HG02938 (cell line): ENCODE measurements around the gene ORAI3.

Experiments
- ATAC-seq: cut with Tn5 transposase; IDR thresholded peaks from one replicate; pipeline ENCODE4 v1.9.1; 2021; ENCODE audit warnings: mild to moderate bottlenecking, moderate library complexity; ENCODE audit not compliant: unreplicated experiment

ORAI3 gene

DNA sequence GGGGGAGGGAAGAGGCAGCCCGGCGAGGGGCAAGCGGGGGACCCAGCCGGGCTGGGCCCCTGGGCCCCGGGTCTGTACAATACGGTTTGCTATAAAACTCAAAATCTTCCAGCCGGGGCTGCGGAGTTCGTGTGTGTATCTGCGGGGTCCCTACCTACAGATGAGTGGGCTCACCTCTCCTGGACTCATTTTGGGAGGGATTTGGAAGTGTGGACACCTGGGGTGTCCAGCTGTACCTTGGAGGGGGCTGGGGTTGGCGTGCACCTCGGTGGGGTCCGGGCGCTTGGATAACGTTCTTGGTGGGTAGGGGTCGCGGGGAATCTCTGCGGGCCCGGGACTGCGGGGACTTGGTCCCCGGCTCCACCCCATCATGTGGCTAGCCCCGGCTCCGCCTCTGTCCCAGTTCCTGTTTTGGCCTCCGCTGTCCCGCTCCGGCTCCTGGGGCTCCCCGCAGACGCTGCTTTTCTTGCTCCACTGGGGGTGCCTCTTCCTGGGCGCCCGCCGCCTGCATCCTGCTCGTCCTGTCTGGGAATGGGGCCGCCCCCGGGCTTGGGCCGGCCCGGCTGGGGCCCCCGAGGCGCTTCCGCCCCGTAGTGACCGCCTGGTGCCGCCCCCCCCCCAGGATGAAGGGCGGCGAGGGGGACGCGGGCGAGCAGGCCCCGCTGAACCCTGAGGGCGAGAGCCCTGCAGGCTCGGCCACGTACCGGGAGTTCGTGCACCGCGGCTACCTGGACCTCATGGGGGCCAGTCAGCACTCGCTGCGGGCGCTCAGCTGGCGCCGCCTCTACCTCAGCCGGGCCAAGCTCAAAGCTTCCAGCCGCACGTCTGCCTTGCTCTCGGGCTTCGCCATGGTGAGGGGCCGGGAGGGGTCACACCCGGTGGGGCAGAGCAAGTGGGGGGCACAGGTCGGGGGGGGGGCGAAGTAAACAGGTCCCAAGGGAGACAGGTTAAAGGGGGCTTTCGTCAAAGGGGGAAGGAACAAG is at the start of gene ORAI3:
TSS of gene ORAI3 (plus strand) at position 402 of the 983 bp plus-strand sequence. CDS start at position 624, 222 bp downstream.
- ATAC-seq = peak; percentile 60

DNA sequence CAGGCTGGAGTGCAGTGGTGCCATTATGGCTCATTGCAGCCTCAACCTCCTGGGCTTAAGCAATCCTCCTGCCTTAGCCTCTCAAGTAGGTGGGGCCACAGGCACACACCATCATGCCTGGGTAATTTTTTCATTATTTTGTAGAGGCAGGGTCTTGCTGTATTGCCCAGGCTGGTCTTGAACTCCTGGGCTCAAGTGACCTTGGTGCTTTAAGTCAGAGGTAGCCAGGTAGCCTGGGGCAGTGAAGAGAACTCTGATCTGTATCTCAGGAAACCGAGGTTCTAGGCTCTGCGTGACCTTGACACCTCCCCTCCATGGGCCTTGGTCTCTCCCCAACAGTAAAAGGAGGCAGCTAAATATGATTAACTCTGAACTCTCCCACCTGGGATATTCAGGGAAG is 49.1 kb upstream of the ORAI3 start:
- ATAC-seq = no peak

DNA sequence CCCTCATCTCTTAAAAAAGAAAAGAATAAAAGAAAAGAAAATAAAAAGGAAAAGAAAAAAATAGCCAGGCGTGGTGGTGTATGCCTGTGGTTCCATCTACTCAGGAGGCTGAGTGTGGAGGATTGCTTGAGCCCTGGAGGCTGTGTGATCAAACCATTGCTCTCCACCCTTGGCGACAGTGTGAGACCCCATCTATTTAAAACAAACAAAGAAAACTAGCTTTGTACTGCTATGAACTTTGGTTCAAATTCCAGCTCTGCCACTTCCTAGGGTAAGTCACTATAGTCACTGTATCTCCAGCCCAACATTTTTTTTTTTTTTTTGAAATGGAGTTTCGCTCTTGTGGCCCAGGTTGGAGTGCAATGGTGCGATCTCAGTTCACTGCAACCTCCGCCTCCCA is 48.3 kb upstream of the ORAI3 start:
- no peak for ATAC-seq

DNA sequence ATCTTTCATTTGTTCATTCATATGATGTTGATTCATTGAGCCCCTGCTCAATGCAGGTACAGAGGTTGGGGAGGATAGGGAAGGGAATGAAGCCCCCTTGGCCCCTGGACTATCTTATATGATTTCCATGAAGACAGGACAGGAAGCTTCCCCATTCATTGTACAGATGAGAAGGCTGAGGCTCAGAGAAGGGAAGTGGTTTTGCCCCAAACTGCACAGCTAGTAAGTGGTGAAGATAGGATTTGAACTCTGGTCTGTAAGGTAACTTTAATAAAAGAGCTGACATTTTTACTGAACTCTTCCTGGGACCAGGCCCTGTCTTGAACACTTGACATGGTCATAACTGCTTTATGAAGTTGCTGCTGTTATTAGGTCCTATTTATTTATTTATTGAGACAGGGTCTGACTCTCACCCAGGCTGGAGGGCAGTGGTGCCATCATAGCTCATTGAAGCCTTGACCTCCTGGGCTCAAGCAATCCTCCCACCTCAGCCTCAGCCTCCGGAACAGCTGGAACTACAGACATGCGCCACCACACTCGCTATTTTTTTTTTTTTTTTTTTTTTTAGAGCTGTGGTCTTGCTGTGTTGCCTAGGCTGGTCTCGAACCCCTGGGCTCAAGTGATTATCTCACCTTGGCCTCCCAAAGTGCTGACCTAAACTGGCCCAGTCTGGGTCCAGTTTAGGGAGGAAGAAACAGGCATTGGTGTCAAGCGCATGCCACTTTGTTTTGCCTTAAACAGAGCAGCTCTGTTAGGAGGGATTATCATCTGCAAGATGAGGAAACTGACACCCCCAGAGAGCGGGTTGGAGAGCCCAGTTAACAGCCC is 47.5 kb upstream of the ORAI3 start:
- ATAC-seq = no peak

DNA sequence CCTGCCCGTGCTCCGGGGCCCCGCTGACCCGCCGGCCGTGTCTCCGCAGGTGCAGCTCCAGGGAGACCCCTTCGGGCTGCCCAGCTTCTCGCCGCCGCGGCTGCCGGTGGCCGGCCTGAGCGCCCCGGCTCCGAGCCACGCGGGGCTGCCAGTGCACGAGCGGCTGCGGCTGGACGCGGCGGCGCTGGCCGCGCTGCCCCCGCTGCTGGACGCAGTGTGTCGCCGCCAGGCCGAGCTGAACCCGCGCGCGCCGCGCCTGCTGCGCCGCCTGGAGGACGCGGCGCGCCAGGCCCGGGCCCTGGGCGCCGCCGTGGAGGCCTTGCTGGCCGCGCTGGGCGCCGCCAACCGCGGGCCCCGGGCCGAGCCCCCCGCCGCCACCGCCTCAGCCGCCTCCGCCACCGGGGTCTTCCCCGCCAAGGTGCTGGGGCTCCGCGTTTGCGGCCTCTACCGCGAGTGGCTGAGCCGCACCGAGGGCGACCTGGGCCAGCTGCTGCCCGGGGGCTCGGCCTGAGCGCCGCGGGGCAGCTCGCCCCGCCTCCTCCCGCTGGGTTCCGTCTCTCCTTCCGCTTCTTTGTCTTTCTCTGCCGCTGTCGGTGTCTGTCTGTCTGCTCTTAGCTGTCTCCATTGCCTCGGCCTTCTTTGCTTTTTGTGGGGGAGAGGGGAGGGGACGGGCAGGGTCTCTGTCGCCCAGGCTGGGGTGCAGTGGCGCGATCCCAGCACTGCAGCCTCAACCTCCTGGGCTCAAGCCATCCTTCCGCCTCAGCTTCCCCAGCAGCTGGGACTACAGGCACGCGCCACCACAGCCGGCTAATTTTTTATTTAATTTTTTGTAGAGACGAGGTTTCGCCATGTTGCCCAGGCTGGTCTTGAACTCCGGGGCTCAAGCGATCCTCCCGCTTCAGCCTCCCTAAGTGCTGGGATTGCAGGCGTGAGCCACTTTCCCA is 46.6 kb upstream of the ORAI3 start:
- peak; percentile 52 for ATAC-seq

DNA sequence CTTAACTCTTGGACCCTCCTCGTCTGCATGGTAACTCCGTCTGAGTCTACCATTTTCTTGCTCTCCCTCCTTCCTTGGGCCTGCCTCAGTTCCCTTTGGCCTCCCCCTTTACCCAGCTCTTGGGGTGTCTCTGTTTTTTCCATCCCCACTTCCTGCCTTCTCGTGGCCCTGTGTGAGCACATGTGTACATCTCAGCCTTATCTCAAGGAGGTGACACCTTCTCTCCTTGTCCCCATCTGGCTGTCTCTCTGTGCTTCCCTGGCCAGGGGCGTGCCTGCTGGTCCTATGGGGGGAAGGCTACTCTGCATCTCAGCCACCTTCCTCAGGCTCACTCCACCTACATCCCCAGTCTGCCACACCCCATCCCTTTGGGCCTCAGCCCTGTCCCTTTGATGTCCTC is 45.9 kb upstream of the ORAI3 start:
- no peak for ATAC-seq

DNA sequence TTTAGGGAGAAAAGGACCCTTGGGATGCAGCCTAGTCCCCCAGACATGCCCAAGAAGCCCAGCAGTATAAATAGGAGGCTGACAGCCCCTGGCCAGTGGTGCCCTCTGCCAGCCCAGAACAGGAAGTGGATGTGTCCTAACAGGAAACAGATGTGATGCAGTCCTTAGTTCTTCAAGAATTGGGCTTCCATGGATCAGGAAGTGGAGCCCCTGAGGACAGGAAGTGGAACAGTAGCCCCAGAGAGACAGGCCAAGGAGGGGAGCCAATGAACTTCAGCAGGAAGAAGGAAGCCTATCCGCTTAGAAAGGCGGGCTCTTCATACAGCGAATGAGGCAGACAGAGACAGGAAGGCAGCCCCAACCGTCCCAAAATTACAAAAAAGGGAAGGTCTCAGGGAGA is 45.3 kb upstream of the ORAI3 start:
- no peak for ATAC-seq

DNA sequence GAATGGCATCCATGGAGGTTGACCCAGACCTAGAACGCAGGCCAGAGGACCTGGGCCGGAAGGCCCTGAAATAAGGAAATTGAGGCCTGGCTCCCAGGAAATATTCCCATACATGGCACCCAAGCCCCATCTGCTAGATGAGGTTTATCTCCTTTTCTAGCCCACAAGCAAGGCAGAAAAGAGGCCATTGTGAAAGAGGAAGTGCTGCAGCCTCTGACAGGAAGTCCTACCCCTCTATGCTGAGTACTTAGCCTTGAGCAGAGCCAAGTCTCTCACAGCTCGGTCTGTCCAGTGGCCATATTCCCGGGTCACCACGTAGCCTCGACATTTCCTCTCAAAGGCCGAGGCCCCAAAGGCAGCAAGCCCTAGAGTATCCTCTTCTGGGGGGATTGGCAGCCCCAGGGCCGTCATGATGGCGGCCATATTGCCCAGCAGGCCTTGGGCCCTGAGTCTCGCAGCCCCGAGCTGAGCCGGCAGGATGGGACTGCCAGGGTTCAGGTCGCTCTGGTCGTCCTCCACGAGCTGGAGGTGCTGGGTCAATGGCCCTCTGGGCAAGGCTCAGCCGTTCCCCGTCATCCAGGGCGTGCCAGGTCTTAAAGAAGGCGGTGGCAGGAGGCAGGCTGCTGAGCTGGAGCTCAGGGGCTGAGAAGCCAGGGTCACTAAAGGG is 44.6 kb upstream of the ORAI3 start:
- no peak for ATAC-seq

DNA sequence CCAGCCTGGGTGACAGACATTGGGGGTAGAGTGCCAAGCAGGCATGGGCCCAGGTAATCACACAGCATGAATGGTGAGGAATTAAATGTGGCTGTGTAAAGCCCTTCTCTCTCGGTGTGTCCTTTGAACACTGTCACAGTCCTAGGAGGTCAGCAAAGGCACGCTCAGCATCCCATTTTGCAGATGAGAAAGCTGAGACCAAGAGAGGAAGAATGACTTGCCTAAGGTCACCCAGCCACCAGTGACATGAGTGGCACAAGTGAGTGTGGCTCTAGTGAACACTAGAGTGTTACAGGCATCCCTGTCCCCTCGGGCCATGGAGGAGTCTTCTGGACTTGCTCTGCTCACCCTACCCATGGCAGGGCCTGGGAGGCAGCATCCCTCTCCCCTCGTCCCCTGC is 41.8 kb upstream of the ORAI3 start:
- ATAC-seq = no peak

DNA sequence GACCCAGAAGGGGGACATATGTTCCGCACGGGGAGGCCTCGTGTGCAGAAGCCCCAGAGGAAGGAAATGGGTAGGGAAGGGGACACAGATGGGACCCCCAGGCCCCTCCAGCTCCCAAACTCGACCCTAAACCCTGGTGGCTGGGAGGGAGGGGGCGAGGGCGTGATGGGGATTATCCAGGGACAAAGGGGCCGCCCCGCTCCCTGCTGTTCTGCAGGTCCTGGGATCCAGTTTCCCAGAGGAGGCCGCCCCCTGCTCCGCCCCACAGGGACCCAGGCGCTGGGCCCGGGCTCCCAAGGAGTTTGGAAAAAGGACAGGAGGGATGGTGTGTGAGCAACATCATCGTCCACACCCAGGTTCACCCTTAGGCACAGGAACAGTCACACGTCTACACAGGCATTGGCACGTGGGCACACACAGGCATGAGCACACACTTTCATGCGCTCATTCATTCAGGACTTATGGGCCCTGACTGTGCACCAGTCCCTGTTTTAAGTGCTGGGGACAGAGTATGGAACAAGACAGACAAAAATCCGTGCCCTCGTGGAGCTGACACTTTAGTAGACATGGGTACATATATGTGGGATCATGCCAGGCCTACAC is 38.3 kb upstream of the ORAI3 start:
- ATAC-seq = no peak

DNA sequence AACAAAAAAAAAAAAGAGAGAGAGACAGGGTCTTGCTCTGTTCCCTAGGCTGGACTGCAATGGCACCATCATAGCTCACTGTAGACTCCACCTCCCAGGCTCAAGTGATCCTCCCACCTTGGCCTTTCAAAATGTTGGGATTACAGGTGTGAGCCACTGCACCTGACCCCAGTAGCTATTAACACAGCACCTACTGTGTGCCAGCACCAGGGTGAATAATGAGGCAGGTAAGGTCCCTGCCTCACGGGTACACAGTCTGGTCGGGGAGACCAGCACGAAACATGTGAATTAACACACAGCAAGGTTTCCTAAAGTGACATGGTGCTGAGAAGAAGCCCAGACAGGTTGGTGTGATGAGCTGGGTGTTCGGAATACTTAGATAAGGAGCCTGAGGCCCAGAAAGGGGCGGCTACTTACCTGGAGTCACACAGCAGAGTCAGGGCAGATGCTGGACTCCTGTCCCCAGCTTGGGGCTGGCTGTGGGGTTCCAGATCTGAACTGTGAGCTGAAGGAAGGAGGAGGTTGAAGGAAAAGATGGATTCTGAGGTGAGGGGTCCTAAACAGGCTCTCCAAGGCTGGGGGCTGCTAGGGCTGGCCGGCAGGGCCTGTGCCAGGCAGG is 36.0 kb upstream of the ORAI3 start:
- no peak for ATAC-seq

DNA sequence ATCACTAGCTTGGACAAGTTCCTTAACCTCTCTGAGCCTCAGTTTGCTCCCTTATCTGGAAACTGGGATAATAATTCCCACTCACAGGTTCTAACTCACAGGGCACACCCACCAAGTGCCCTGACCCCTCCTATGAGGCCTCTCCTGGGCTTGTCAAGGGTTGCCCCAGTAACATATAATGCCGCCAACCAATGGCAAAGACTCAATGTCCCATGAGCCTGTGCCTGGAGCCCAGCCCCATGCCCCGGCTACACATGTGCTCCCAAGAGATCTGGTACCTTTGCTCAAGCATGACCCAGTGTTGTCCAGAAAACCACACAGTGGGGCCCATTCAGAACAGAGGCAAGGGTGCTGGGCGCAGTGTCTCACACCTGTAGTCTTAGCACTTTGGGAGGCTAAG is 34.0 kb upstream of the ORAI3 start:
- no peak for ATAC-seq

DNA sequence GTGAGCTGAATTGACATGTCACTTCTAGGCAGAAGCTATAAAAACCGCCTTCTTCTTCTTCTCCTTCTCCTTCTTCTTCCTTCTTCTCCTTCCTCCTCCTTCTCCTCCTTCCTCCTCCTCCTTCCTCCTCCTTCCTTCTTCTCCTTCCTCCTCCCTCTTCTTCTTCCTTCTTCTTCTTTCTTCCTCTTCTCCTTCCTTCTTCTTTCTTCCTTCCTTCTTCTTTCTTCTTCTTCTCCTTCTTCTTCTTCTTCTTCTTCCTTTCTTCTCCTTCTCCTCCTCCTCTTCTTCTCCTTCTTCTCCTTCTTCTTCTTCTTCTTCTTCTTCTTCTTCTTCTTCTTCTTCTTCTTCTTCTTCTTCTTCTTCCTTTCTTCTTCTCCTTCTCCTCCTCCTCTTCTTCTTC is 30.3 kb upstream of the ORAI3 start:
- no peak for ATAC-seq

DNA sequence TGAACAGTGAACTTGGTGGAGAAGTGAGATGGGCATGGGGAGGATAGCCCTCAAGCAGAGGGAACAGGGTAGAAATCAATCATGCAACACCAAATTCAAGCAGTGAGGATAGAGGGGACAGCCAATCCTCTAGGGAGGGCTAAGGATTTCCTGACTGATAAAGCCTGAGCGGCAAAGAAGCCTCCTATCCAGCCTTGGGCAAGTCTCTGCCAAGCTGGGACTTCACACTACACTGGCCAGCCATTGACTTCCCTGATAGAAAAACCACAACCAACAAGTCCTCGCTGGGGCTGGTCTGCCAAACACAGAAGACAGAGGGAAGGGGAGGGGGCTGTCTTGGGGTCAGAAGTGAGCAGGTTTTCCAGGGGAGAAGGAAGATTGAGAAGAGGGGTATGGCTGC is 28.0 kb upstream of the ORAI3 start:
- ATAC-seq = no peak

DNA sequence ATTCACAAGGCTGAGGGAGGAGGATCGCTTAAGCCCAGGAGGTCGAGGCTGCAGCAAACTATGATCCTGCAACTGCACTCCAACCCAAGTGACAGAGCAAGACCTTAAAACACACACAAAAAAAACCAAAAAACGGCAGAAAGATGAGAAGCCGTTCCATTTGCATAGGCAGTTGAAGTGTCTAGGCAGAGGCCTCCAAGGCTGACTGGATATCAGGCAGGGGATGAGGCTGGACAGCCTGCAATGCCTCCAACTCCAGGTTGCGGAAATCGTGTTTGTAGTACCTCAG is 27.5 kb upstream of the ORAI3 start:
- no peak for ATAC-seq

DNA sequence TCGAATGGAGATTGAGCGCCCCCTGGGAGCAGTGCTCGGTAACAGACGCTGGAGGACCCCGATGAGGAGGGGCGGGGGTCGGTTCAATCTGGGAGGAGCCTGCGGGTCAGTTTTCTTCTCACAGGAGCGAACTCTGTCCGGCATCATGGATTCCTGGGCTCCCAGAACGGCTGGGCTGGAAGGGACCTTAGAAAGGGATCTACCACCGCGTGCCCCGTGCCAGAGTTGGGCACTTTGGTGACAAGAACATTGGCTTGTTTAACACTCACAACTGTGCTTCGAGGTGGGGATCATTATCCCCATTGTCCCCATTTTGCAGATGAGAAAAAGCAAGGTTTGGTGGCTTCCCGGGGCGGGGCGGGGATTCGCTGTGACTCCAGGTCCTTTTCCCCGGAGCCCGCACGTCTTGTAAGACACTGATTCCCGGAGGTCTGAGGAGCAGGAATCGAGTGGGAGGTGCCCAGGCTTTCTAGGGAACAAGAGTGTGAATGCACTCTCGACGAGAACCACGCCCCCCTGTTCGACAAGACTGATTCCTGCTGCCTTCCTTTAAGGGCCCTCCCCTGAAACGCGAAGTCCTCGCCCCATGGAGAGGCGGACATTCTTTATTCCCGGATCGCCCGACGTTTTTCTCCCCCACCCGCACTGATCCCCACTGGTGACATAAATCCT is 27.0 kb upstream of the ORAI3 start:
- no peak for ATAC-seq

DNA sequence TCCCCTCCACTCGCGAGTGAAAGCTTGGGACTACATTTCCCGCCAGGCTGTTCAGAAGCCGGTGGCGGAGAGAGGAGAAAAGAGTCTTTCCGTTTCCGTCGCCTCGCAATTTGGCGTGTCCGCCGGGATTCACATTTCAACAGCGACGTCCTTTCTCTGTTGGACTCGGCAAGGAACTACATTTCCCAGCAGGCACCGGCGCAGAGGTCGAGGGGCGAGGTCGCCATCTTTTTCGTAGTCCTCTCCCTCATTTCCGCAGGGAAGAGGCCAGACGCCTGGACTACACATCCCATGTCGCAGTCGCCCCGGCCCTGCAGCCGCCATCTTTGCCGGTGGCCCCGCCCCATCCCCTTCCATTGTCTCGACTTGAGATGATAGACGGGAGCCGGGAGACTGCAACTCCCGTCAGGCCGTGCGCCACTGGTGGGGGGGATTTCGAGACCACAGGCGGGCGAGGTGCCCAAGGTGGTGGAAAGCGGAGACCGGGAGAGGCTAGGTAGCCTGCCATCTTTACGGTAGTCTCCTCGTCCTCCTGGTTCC is 26.4 kb upstream of the ORAI3 start:
- peak; percentile 75 for ATAC-seq

DNA sequence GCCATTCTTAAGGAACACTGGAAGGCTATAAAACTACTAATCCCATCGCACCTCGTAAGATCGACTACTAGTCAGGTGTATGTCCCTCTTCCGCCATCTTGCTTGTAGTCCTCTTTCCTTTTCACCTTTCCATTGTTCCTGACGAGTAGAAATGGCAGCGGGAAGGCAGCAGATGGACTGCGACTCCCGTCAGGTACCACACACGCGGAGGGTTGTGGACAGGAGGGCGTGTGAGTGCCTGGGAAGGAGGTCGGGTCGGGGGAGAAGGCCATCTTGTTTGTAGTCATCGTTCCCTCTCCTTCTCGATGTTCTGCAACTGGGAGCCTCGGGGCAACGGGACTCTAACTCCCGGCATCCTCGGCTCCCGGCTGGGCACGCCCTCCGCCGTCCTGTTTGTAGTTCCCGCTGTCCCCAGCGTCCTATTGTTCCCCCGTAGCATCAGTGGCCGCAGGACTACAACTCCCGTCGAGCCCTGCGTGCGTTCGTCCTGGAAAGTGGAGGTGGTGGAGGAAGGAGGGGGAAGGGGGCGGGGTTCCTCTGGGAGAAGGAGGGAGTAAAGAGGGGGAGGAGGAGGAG is 25.8 kb upstream of the ORAI3 start:
- ATAC-seq = peak; percentile 63
